Measurements from ENCODE around the gene ZGPAT. TPM values are rescaled to one million over a fixed set of nuclear protein-coding genes. Genes with fewer than 3 reads are reported as not detected.

Gene ZGPAT
- total and polyA plus RNA-seq, 2 donors (not counting 3 experiments of a cell fraction or from before 2014, with no cell fraction given): 23.1 to 29.3 TPM

DNA sequence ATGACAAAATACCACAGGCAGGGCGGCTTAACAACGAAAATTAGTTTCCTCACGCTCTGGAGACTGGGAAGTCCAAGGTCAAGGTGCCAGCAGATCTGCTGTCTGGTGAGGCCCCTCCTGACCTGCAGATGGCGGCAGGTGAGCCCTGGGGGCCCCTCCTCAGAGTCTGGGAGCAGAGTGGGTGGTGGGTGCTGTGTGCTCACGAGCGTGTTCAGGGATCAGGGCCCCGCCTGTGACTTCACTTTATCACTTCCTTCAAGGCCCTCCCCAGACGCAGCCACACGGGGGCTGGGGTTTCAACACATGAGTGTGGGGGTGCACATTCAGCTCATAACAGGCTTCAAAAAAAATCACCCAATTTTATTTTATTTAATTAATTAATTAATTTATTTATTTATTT is 71.0 kb downstream of the ZGPAT start:
- Histone ChIP-seq H3K4me3 (replicated peaks in 1 of 3; ENCODE audit: insufficient read depth in 1 of 3, low read depth in 1 of 3, low read length in 3 of 3) (no peak overlapping the region), H3K27me3 (ENCODE audit: control insufficient read depth in 2 of 2, insufficient read depth in 2 of 2, low read length in 2 of 2) (no peaks in the 10 kb centered on the region), H3K9ac (replicated peaks; ENCODE audit: extremely low read depth, insufficient read depth, low read length) (no peak overlapping the region), H3K4me2 (ENCODE audit: insufficient read depth, low read length) (no peak overlapping the region), H3K36me3 (ENCODE audit: control insufficient read depth in 2 of 2, extremely low read depth in 1 of 2, insufficient read depth in 2 of 2, low read length in 2 of 2) (no peaks in the 10 kb centered on the region), H3K4me1 (ENCODE audit: control insufficient read depth, extremely low read depth, insufficient read depth, low read length) (peaks cover 6% of the 10 kb centered on the region), H3K27ac (ENCODE audit: insufficient read depth, low read depth, low read length) (no peak overlapping the region), H4K20me1 (replicated peaks; ENCODE audit: control insufficient read depth, extremely low read depth, insufficient read depth, low read length) (no peaks in the 10 kb centered on the region), H3K9me1 (replicated peaks; ENCODE audit: control insufficient read depth, extremely low read depth, insufficient read depth, low read length) (no peaks in the 10 kb centered on the region), H3K79me2 (ENCODE audit: control insufficient read depth, insufficient read depth, low read length) (no peaks in the 10 kb centered on the region), H2AFZ (ENCODE audit: low read depth, low read length) (no peak overlapping the region), H3K9me3 (replicated peaks; ENCODE audit: control insufficient read depth, insufficient read depth, low read length) (no peaks in the 10 kb centered on the region)
- POLR2A ChIA-PET: no interaction called here
- dilution Hi-C loops (cut with MboI; ENCODE audit: extremely low pct_ligation_motif_present, low sequenced_read_pairs): no loop called here
- intact Hi-C loops (cut with micrococcal nuclease): no loop called here
- FAIRE-seq: no peak
- no TSS peak for BruUV-seq (replicated peaks)
- CTCF ChIA-PET: interaction anchor here (1.2 to 1.8 kb wide), 4 partner anchors 84 to 202 kb away, joined by 3 to 5 read pairs (median 4); partner anchors contain the start of gene PRPF6
- TF ChIP-seq POLR2AphosphoS5 (IDR thresholded peaks at IDR 0.05; ENCODE audit: insufficient read depth, low read depth, low read length): no peak
- no peak for TF ChIP-seq POLR2A (IDR thresholded peaks at IDR 0.05; ENCODE audit: low read depth, low read length)
- no peak for TF ChIP-seq JUN (IDR thresholded peaks at IDR 0.05; ENCODE audit: borderline replicate concordance, insufficient read depth, insufficient read length, low read depth)
- no peak for TF ChIP-seq MYC (IDR thresholded peaks at IDR 0.05; ENCODE audit: low read depth, low read length)
- TF ChIP-seq, protein P1, sequence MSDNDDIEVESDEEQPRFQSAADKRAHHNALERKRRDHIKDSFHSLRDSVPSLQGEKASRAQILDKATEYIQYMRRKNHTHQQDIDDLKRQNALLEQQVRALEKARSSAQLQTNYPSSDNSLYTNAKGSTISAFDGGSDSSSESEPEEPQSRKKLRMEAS (IDR thresholded peaks at IDR 0.05; ENCODE audit: insufficient read depth, insufficient read length): no peak
- TF ChIP-seq GATA2 (IDR thresholded peaks at IDR 0.05; ENCODE audit: insufficient read depth, insufficient read length, low read depth, low read length): no peak
- TF ChIP-seq EZH2 (IDR thresholded peaks at IDR 0.05; ENCODE audit: borderline replicate concordance, low read depth, low read length, severe bottlenecking): no peak
- TF ChIP-seq, protein P2, sequence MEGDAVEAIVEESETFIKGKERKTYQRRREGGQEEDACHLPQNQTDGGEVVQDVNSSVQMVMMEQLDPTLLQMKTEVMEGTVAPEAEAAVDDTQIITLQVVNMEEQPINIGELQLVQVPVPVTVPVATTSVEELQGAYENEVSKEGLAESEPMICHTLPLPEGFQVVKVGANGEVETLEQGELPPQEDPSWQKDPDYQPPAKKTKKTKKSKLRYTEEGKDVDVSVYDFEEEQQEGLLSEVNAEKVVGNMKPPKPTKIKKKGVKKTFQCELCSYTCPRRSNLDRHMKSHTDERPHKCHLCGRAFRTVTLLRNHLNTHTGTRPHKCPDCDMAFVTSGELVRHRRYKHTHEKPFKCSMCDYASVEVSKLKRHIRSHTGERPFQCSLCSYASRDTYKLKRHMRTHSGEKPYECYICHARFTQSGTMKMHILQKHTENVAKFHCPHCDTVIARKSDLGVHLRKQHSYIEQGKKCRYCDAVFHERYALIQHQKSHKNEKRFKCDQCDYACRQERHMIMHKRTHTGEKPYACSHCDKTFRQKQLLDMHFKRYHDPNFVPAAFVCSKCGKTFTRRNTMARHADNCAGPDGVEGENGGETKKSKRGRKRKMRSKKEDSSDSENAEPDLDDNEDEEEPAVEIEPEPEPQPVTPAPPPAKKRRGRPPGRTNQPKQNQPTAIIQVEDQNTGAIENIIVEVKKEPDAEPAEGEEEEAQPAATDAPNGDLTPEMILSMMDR (IDR thresholded peaks at IDR 0.05; ENCODE audit: extremely low read depth in 1 of 2, insufficient read depth in 1 of 2, low read depth in 1 of 2, low read length in 2 of 2): no peak
- no peak for TF ChIP-seq FOS (IDR thresholded peaks at IDR 0.05; ENCODE audit: borderline replicate concordance, insufficient read depth, low read length)
- DNase-seq (ENCODE audit: low read depth, low spot score): no peak
